Osteocyte (in vitro differentiated cells): ENCODE data around the gene SYNJ2. TPM values are rescaled to one million over a fixed set of nuclear protein-coding genes. Genes with fewer than 3 reads are reported as not detected.

ENCODE experiments used
- DNase-seq: peaks from one replicate; pipeline ENCODE4 v3.0.0; 2021; ENCODE audit warnings: mixed read lengths; ENCODE audit not compliant: unreplicated experiment; ENCODE audit errors: extremely low spot score
- H3K27ac Mint-ChIP-seq: one replicate; pipeline ENCODE4 v1.8.0; 2021; ENCODE audit warnings: mild to moderate bottlenecking, mixed read lengths; ENCODE audit not compliant: unreplicated experiment
- H3K27me3 Mint-ChIP-seq: one replicate; pipeline ENCODE4 v1.8.0; 2021; ENCODE audit warnings: mixed read lengths; ENCODE audit not compliant: unreplicated experiment
- H3K36me3 Mint-ChIP-seq: one replicate; pipeline ENCODE4 v1.8.0; 2021; ENCODE audit warnings: mixed read lengths; ENCODE audit not compliant: unreplicated experiment
- H3K4me1 Mint-ChIP-seq: one replicate; pipeline ENCODE4 v1.8.0; 2021; ENCODE audit warnings: mixed read lengths; ENCODE audit not compliant: unreplicated experiment
- H3K4me3 Mint-ChIP-seq: one replicate; pipeline ENCODE4 v1.8.0; 2021; ENCODE audit warnings: mild to moderate bottlenecking, moderate library complexity, mixed read lengths; ENCODE audit not compliant: unreplicated experiment
- H3K9me3 Mint-ChIP-seq: one replicate; pipeline ENCODE4 v1.8.0; 2021; ENCODE audit warnings: mixed read lengths; ENCODE audit not compliant: unreplicated experiment
- total RNA-seq: library from RNA; stranded (reverse); gene quantifications from 2 replicates; pipeline ENCODE4 v1.2.1, GENCODE V29; 2021
- TF ChIP-seq, protein P1 (sequence below): fragments of 200-600 bp; sonication (generic); IDR thresholded peaks from 2 replicates; pipeline ENCODE4 v1.5.0; 2021; ENCODE audit warnings: antibody characterized with exemption, mild to moderate bottlenecking, moderate library complexity

SYNJ2 gene
- total RNA-seq, 1 donor from 2014 or later: 94.5 TPM

DNA sequence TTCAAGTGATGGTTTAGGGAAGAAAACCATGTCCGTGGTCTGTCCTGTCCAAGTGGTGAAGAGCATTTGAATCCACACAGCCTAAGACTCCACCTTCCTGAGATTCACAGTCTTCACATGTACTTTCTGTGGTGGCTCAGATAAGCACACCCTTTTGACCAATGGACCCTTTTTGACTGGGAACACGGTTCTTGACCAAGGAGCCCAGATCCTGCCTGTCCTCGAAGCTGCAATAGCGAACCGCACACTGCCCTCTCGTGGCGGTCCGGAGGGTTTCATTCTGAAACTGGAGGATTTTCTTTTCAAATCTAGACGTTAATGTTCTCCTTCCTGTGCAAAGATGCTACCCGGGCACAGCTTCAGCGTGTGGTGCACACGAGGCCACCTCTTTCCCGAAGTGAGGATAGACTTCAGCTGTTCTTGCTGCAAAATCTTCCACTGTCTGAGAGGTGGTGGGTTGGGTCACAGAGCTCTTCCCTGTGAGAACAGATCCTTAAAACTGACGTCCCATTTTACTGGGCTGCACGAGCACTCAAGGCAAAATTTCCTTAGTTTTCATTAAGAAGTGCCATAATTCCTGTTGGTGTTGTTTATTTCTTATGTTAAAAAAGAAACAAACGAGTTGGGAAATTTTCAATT is 90.5 kb downstream of the SYNJ2 start:
- no peaks in the 10 kb centered on the region for H3K27me3 Mint-ChIP-seq
- peak; percentile 91 for DNase-seq
- H3K4me1 Mint-ChIP-seq: peaks cover 32% of the 10 kb centered on the region
- H3K36me3 Mint-ChIP-seq: peaks cover 50% of the 10 kb centered on the region
- peak overlapping the region; percentile 76 for H3K27ac Mint-ChIP-seq
- no peak overlapping the region for H3K4me3 Mint-ChIP-seq
- no peaks in the 10 kb centered on the region for H3K9me3 Mint-ChIP-seq
- TF ChIP-seq, protein P1, sequence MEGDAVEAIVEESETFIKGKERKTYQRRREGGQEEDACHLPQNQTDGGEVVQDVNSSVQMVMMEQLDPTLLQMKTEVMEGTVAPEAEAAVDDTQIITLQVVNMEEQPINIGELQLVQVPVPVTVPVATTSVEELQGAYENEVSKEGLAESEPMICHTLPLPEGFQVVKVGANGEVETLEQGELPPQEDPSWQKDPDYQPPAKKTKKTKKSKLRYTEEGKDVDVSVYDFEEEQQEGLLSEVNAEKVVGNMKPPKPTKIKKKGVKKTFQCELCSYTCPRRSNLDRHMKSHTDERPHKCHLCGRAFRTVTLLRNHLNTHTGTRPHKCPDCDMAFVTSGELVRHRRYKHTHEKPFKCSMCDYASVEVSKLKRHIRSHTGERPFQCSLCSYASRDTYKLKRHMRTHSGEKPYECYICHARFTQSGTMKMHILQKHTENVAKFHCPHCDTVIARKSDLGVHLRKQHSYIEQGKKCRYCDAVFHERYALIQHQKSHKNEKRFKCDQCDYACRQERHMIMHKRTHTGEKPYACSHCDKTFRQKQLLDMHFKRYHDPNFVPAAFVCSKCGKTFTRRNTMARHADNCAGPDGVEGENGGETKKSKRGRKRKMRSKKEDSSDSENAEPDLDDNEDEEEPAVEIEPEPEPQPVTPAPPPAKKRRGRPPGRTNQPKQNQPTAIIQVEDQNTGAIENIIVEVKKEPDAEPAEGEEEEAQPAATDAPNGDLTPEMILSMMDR: peak; percentile 94

DNA sequence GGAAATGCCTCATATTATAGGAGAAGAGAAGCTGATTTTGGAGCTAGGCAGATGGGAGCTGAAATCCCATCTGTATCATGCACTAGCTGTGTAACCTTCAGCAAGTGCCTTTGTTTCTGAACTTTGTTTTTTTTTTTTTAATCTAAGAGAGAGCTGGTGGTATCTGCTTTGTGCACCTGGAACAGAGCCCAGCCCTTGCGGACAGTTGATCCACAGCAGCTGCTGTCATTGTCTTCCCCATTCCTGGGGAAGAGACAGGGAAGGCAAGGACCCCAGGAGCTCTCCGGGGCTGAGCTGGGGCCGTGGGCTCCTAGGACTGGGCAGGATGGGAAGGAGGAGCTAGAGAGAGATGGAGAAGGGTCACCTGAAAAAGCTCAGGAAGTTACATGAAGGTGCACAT is 92.1 kb downstream of the SYNJ2 start:
- DNase-seq: no peak
- TF ChIP-seq, protein P1: no peak
- Mint-ChIP-seq H3K27me3 (no peaks in the 10 kb centered on the region), H3K4me1 (peaks cover 20% of the 10 kb centered on the region), H3K27ac (peak overlapping the region; percentile 34), H3K4me3 (no peak overlapping the region), H3K36me3 (peaks cover 55% of the 10 kb centered on the region), H3K9me3 (no peaks in the 10 kb centered on the region)

DNA sequence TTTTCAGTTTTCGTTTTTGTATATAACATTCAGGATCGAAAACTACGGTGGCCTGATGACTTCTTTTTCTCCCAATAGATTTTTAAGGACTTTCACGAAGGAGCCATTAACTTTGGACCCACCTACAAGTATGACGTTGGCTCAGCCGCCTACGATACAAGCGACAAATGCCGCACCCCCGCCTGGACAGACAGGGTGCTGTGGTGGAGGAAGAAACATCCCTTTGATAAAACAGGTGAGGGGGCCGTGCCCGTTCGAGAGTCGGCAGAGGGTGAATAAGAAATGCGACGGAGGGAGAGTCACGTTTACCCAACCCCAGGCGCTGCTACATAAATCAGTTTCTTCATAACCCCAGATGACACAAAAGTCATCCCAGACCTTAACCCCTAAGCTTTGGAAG is 94.9 kb downstream of the SYNJ2 start:
- peaks cover 69% of the 10 kb centered on the region for H3K36me3 Mint-ChIP-seq
- H3K27me3 Mint-ChIP-seq: no peaks in the 10 kb centered on the region
- H3K9me3 Mint-ChIP-seq: no peaks in the 10 kb centered on the region
- no peak overlapping the region for H3K27ac Mint-ChIP-seq
- peaks cover 6% of the 10 kb centered on the region for H3K4me1 Mint-ChIP-seq
- no peak for DNase-seq
- TF ChIP-seq, protein P1: no peak
- no peak overlapping the region for H3K4me3 Mint-ChIP-seq

DNA sequence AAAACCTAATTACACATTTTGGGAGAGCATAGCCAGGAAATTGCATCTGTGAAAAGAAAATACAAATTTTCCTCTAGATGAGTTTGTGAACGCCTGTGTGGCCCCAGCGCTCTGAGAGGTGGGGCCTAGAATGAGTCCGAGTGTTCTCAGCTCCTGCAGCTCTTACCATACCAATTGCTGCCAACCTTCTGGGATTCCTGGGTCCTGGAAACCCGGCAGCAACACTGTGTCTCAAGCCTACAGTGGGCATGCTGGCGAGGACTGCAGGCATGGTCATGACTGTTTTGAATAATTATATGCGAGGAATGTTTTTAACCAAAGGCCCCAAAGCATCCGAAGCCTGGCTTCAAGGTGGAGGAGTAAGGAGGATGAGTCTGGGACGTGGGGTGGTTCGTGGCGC is 96.0 kb downstream of the SYNJ2 start:
- TF ChIP-seq, protein P1: no peak
- H3K9me3 Mint-ChIP-seq: no peaks in the 10 kb centered on the region
- H3K36me3 Mint-ChIP-seq: peaks cover 66% of the 10 kb centered on the region
- no peaks in the 10 kb centered on the region for H3K27me3 Mint-ChIP-seq
- no peak overlapping the region for H3K4me3 Mint-ChIP-seq
- no peaks in the 10 kb centered on the region for H3K4me1 Mint-ChIP-seq
- H3K27ac Mint-ChIP-seq: no peak overlapping the region
- DNase-seq: no peak

GRCh38 chr6:158078320-158078719 is 96.7 kb downstream of the SYNJ2 start:
- H3K27ac Mint-ChIP-seq: no peak overlapping the region
- H3K9me3 Mint-ChIP-seq: no peaks in the 10 kb centered on the region
- peaks cover 3% of the 10 kb centered on the region for H3K4me1 Mint-ChIP-seq
- TF ChIP-seq, protein P1: no peak
- H3K36me3 Mint-ChIP-seq: peaks cover 71% of the 10 kb centered on the region
- no peaks in the 10 kb centered on the region for H3K27me3 Mint-ChIP-seq
- DNase-seq: no peak
- no peak overlapping the region for H3K4me3 Mint-ChIP-seq
